ENCODE data around the gene EXOC6.

GRCh38 chr10:93034426-93034825 is 186.1 kb downstream of the EXOC6 start:
- TF ChIP-seq XBP1 (CRISPR knock-in tag; IDR thresholded peaks at IDR 0.05) (no peak), RAD51 (IDR thresholded peaks at IDR 0.05; ENCODE audit: borderline replicate concordance) (no peak), PRDM10 (CRISPR knock-in tag; IDR thresholded peaks at IDR 0.05; ENCODE audit: low read depth) (no peak), CTCF (CRISPR knock-in tag; IDR thresholded peaks at IDR 0.05) (no peak), CENPBD1 (CRISPR knock-in tag; IDR thresholded peaks at IDR 0.05; ENCODE audit: borderline replicate concordance, low read depth) (no peak), EP300 (IDR thresholded peaks at IDR 0.05; ENCODE audit: low read depth in 2 of 2, low read length in 2 of 2) (no peak), EP300 (CRISPR knock-in tag; IDR thresholded peaks at IDR 0.05; ENCODE audit: borderline replicate concordance) (no peak), ZNF431 (CRISPR knock-in tag; IDR thresholded peaks at IDR 0.05; ENCODE audit: borderline replicate concordance, low read depth) (no peak), REST (IDR thresholded peaks at IDR 0.05; ENCODE audit: borderline replicate concordance in 1 of 2, low read depth in 1 of 2, low read length in 2 of 2) (no peak), CREM (IDR thresholded peaks at IDR 0.05) (no peak), CREM (CRISPR knock-in tag; IDR thresholded peaks at IDR 0.05) (no peak), RBM39 (IDR thresholded peaks at IDR 0.05; ENCODE audit: low read depth, low read length, poor library complexity, severe bottlenecking) (no peak), THRA (CRISPR knock-in tag; IDR thresholded peaks at IDR 0.05; ENCODE audit: borderline replicate concordance) (no peak), HNF1A (IDR thresholded peaks at IDR 0.05; ENCODE audit: low read depth) (no peak), HNF1A (CRISPR knock-in tag; IDR thresholded peaks at IDR 0.05; ENCODE audit: borderline replicate concordance) (no peak)
